Measurements from ENCODE around the gene CLTC.

The CLTC gene

GRCh38 chr17:59671386-59671785 is 51.7 kb downstream of the CLTC start:
- in situ Hi-C loops (cut with MboI; ENCODE audit: low pct_unique_long_range_greater_than_20kb, low sequenced_read_pairs) = no loop called here
- no peak for DNase-seq

DNA sequence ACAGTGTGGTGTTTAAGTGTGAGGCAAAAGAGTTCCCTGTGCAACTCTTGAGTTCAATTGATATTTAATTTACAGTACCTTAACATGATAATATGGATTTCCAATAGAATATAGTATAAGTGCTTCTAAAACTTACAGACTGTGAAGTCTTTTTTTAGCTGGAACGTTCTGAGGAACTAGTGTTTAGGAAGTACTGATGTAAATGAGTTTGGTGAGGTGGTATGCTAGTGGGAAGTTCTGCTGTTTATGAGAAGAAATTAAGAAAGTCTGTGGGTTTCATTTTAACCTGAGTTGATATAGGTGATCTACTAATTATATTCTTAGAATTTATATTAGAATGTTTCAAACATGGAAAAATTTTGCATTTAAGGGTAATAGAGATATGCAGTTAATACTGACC is 55.5 kb downstream of the CLTC start:
- no peak for DNase-seq
- in situ Hi-C loops (cut with MboI; ENCODE audit: low pct_unique_long_range_greater_than_20kb, low sequenced_read_pairs) = no loop called here

DNA sequence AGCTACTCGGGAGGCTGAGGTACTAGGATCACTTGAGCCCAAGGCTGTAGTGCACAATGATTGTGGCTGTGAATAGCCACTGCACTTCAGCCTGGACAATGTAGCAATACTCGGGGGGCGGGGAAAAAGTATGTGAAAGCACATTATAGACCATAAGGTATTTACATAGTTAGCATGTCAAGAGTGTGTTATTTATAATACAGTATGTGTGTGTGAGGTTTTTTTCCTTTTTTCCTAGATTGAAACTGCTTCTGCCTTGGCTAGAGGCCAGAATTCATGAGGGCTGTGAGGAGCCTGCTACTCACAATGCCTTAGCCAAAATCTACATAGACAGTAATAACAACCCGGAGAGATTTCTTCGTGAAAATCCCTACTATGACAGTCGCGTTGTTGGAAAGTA is 57.0 kb downstream of the CLTC start:
- in situ Hi-C loops (cut with MboI; ENCODE audit: low pct_unique_long_range_greater_than_20kb, low sequenced_read_pairs) = no loop called here
- no peak for DNase-seq

- no peak for DNase-seq
- in situ Hi-C loops (cut with MboI; ENCODE audit: low pct_unique_long_range_greater_than_20kb, low sequenced_read_pairs) = no loop called here
Measured at GRCh38 chr17:59678918-59679317, 59.2 kb downstream of the CLTC start.

- in situ Hi-C loops (cut with MboI; ENCODE audit: low pct_unique_long_range_greater_than_20kb, low sequenced_read_pairs) = no loop called here
- DNase-seq = no peak
Measured at GRCh38 chr17:59680314-59680713, 60.6 kb downstream of the CLTC start.

DNA sequence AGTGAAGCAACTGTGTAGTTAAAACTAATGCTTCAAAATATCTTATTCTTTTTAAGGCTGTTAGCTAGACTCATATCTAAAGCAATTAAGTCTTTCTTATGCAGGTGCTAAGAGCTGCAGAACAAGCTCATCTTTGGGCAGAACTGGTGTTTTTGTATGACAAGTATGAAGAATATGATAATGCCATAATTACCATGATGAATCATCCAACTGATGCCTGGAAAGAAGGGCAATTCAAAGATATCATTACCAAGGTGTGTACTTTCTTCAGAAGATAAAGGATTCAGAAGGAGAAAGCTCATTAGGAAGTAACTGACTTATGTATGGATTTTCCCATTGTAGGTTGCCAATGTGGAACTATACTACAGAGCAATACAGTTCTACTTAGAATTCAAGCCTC is 63.6 kb downstream of the CLTC start:
- in situ Hi-C loops (cut with MboI; ENCODE audit: low pct_unique_long_range_greater_than_20kb, low sequenced_read_pairs) = no loop called here
- no peak for DNase-seq

GRCh38 chr17:59684967-59685366 is 65.3 kb downstream of the CLTC start:
- DNase-seq = no peak
- in situ Hi-C loops (cut with MboI; ENCODE audit: low pct_unique_long_range_greater_than_20kb, low sequenced_read_pairs) = no loop called here

DNA sequence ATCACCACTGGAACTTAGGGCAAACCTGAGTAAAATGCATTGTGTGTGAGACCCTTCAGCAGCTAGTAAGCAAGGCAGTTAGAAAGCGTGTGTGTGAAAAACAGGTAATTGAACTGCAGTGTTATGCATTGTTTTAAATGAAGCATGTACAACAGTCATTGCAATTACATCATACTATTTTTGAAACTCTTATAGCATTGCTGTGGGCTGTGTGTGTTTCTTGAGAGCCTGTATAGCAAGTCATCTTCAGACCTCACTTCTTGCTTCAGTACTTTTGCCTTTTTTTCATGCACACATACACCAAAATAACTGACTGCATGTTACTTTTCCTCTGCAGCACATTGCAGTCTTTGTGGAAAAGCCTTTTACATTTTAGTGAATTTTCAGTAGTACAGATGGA is 68.3 kb downstream of the CLTC start:
- in situ Hi-C loops (cut with MboI; ENCODE audit: low pct_unique_long_range_greater_than_20kb, low sequenced_read_pairs) = no loop called here
- no peak for DNase-seq

DNA sequence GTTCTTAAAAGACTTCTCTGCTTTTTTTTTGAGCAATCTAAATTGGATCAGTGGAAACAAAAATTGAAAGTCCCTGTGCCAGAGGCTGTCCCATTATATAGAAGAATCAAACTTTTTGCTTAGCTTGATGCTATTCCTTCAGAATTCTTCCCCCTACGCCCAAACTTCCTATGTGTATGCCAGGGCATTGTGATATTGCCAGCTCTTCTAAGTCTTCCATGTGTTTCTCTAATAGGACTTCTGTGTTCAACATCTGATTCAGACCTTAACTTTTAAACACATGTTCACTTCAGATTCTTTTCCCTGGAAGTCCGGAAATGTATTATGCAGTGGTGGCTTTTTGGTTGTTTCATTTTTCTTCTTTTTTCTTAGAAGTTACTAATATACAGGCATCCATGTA is 68.8 kb downstream of the CLTC start:
- in situ Hi-C loops (cut with MboI; ENCODE audit: low pct_unique_long_range_greater_than_20kb, low sequenced_read_pairs) = no loop called here
- no peak for DNase-seq

- in situ Hi-C loops (cut with MboI; ENCODE audit: low pct_unique_long_range_greater_than_20kb, low sequenced_read_pairs) = no loop called here
- no peak for DNase-seq
Measured at GRCh38 chr17:59693582-59693981, 73.9 kb downstream of the CLTC start.

GRCh38 chr17:59694344-59694743 is 74.6 kb downstream of the CLTC start:
- in situ Hi-C loops (cut with MboI; ENCODE audit: low pct_unique_long_range_greater_than_20kb, low sequenced_read_pairs) = no loop called here

DNA sequence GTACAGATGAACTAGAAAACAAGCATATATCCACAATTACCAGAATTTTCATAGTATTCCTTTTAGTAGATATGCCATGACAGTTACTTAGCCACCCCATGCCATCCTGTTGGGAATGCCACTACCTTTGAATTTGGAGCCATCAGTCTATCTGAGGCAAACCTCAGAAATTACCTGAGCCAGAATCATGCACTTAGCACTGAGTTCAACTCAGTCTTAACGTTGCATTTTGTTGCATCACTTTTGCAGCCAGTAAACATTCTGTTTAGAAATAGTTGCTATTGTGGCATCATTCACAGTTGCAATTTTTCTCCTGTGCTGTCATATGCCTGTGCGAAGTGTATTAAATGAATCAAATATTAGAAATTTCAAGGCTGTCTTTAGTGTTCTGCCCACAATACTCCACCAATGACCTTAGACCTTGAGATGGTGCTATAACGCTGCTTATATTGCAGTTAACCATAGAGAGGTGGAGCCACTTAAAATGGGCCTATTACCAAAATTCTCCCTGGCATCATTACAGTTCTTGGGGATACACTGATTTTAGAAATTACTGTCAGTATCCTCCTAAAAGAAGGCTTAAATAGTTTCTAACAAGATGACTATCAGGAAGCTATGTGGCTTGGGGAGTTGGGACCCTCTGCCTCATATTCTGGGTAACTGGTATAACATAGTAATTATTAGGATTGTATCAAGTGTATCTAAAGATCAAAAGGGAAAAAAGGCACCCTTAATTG is 76.4 kb downstream of the CLTC start:
- in situ Hi-C loops (cut with MboI; ENCODE audit: low pct_unique_long_range_greater_than_20kb, low sequenced_read_pairs) = no loop called here
- DNase-seq = no peak

More at GRCh38 chr17:59694344-59694743, 74.6 kb downstream of the CLTC start:
- no peak for DNase-seq

DNA sequence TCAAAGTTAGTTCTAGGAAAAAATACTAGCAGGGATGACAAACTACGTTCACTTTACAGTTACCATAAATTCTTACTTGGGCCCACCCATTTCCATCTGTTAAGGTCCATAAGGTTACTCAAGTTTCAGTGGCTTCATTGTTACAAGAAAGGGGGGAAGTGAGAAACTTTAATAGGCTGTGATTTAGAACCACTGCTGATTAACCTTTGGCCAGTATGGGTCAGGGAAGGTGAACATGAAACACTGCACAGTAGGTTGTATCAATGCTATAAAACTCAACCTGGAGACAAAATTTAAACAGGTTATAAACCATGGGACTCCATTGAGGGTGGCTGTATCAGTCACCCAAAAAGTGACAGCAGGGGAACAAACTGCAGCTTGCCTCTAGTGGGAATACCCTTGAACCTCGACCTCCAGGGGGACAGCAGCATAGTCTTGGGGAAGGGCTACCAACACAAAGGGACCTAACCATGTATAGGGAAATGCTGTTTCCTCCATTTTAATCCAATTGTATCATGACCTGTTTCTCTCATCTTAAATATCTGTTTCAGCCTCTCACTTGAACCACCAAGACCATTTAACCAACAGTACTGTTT is 77.1 kb downstream of the CLTC start:
- in situ Hi-C loops (cut with MboI; ENCODE audit: low pct_unique_long_range_greater_than_20kb, low sequenced_read_pairs) = no loop called here
- DNase-seq = no peak

DNA sequence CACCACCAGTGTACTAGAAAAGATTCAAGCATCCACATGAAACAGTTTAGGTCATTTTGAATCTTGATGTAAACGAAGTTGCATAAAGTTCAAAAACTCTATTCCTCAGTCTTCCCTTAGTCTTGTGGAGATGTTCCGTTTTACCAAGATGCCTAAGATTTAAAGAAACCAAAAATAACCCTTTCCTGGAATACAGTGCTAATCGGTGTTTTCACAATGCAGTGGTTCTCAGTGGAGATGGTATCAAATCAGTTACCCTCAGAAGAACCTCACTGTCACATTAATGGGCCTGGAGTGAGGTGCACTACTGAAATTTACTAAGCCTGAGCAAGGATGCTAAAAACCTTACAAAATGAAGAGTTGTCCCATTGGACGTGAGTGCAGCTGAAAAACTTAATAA is 78.4 kb downstream of the CLTC start:
- in situ Hi-C loops (cut with MboI; ENCODE audit: low pct_unique_long_range_greater_than_20kb, low sequenced_read_pairs) = no loop called here
- no peak for DNase-seq

DNA sequence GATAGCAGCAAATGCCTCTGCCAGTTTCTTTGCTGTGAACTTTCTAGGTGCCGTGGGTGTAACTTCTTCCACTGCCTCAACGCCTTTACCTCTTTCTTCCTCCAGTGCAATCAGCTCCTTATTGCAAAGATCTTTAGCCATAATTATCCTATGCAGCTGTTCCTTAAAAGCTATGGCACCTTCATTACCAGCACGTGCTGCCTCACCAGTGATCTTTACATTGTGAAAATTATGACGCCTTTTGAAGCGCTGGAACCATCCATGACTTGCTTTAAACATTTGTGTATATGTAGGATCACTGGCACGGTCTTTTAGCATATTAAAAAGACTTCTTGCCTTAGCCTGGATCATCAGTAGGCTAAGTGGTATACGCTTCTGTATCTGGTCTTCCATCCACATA is 79.5 kb downstream of the CLTC start:
- in situ Hi-C loops (cut with MboI; ENCODE audit: low pct_unique_long_range_greater_than_20kb, low sequenced_read_pairs) = no loop called here
- DNase-seq = no peak

DNA sequence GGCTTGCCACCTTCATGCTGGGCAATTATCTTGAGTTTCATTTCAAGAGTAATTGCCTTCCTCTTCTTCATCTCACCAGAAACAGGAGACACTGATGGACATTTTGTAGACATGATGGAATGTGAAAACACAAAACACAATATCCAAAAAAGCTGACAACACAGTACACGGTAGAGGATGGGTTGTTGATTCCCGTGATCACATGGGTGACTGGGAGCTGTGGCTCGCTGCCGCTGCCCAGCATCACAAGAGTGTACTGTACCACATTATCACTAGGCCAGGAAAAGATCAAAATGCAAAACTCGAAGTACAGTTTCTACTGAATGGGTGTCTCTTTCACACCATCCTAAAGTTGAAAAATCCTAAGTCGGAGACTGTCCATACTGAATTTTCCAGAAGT is 80.1 kb downstream of the CLTC start:
- in situ Hi-C loops (cut with MboI; ENCODE audit: low pct_unique_long_range_greater_than_20kb, low sequenced_read_pairs) = no loop called here
- no peak for DNase-seq

DNA sequence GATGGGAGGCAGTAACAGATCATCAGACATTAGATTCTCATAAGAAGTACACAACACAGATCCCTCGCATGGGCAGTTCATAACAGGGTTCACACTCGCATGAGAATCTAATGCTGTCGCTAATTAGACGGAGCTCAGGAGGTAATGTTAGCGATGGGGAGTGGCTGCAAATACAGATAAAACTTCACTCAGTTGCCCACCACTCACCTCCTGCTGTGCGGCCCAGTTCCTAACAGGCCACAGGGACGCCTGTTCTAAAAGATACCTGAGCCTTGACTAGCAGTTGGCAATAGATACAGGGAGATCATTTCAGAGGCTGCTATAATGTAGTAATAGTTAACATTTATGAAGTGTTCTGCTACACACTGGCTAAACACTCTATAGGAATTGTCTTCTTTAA is 82.6 kb downstream of the CLTC start:
- no peak for DNase-seq
- in situ Hi-C loops (cut with MboI; ENCODE audit: low pct_unique_long_range_greater_than_20kb, low sequenced_read_pairs) = no loop called here

- DNase-seq = peak; percentile 99
- in situ Hi-C loops (cut with MboI; ENCODE audit: low pct_unique_long_range_greater_than_20kb, low sequenced_read_pairs) = no loop called here
Measured at GRCh38 chr17:59707149-59707970, 87.7 kb downstream of the CLTC start, which contains the start of the genes PTRH2 and VMP1. Gene PTRH2 (minus strand): TSS chr17:59707430. CDS start chr17:59697978, 9,452 bp downstream. Gene VMP1 (plus strand): TSS chr17:59707654. CDS start chr17:59731447, 23,793 bp downstream.

- in situ Hi-C loops (cut with MboI; ENCODE audit: low pct_unique_long_range_greater_than_20kb, low sequenced_read_pairs) = no loop called here
- no peak for DNase-seq
Measured at GRCh38 chr17:59707971-59708430, 88.3 kb downstream of the CLTC start.

DNA sequence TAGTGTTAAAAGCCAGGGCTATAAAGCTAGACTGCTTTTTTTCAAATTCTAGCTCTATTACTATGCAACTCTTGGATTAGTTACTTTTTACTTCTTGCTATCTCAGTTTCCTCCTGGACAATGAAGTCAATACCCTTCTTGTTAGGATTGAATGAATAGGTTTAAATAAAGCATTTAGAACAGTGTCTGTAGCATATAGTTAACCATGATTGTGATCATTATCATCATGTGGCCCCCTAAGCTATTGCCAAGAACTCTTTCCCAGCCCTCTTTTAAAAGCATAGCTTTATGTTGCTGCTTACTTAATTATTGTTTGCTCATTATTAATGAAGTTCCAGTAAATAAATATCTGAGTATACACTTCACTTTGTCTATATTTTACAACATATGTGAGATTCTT is 92.2 kb downstream of the CLTC start:
- no peak for DNase-seq
- in situ Hi-C loops (cut with MboI; ENCODE audit: low pct_unique_long_range_greater_than_20kb, low sequenced_read_pairs) = no loop called here
